HEK293 (cell line): ENCODE data around the gene APOO.

Experiments
- CTCF ChIP-seq: fragments of 450-650 bp; formaldehyde crosslinking; IDR thresholded peaks from 2 replicates; pipeline ENCODE4 v1.5.1; 2016; ENCODE audit warnings: missing biosample characterization, missing genetic modification characterization
- KLF7 ChIP-seq: fragments of 450-650 bp; formaldehyde crosslinking; IDR thresholded peaks from 2 replicates; pipeline ENCODE4 v1.5.1; 2016; ENCODE audit warnings: missing biosample characterization, missing genetic modification characterization, borderline replicate concordance
- KLF8 ChIP-seq: fragments of 450-650 bp; formaldehyde crosslinking; IDR thresholded peaks from 2 replicates; pipeline ENCODE4 v1.5.1; 2016; ENCODE audit warnings: missing biosample characterization, missing genetic modification characterization
- MEIS1 ChIP-seq: sonication (generic); formaldehyde crosslinking; IDR thresholded peaks from 2 replicates; pipeline ENCODE4 v1.8.1; 2022; ENCODE audit warnings: missing genetic modification reagents, mild to moderate bottlenecking, borderline replicate concordance
- ZBTB10 ChIP-seq: fragments of 450-650 bp; formaldehyde crosslinking; IDR thresholded peaks from 2 replicates; pipeline ENCODE4 v1.5.1; 2016; ENCODE audit warnings: missing biosample characterization, missing genetic modification characterization
- ZBTB17 ChIP-seq: fragments of 450-650 bp; formaldehyde crosslinking; IDR thresholded peaks from 2 replicates; pipeline ENCODE4 v1.5.1; 2016; ENCODE audit warnings: missing biosample characterization, missing genetic modification characterization
- ZEB2 ChIP-seq: fragments of 450-650 bp; formaldehyde crosslinking; IDR thresholded peaks from 2 replicates; pipeline ENCODE4 v1.5.1; 2016; ENCODE audit warnings: missing biosample characterization, missing genetic modification characterization
- ZNF121 ChIP-seq: fragments of 450-650 bp; formaldehyde crosslinking; IDR thresholded peaks from 2 replicates; pipeline ENCODE4 v1.5.1; 2016; ENCODE audit warnings: missing biosample characterization, missing genetic modification characterization
- ZNF792 ChIP-seq: fragments of 450-650 bp; formaldehyde crosslinking; IDR thresholded peaks from 2 replicates; pipeline ENCODE4 v1.5.1; 2016; ENCODE audit warnings: missing biosample characterization, missing genetic modification characterization
- ZXDB ChIP-seq: fragments of 450-650 bp; formaldehyde crosslinking; IDR thresholded peaks from 2 replicates; pipeline ENCODE4 v1.5.1; 2016; ENCODE audit warnings: missing biosample characterization, missing genetic modification characterization

- TF ChIP-seq CTCF (no peak; the same call in 1 of the 2 replicates), MEIS1 (CRISPR knock-in tag) (no peak), ZXDB (tag by site-specific recombination) (no peak), KLF8 (tag by site-specific recombination) (no peak), ZNF121 (tag by site-specific recombination) (no peak), ZBTB10 (tag by site-specific recombination) (no peak), ZBTB17 (tag by site-specific recombination) (no peak), ZNF792 (tag by site-specific recombination) (no peak), KLF7 (tag by site-specific recombination) (no peak), ZEB2 (tag by site-specific recombination) (no peak)
Observed at GRCh38 chrX:23902419-23902818, 5.3 kb downstream of the APOO start.
